ENCODE results near the gene FAM181A.

DNA sequence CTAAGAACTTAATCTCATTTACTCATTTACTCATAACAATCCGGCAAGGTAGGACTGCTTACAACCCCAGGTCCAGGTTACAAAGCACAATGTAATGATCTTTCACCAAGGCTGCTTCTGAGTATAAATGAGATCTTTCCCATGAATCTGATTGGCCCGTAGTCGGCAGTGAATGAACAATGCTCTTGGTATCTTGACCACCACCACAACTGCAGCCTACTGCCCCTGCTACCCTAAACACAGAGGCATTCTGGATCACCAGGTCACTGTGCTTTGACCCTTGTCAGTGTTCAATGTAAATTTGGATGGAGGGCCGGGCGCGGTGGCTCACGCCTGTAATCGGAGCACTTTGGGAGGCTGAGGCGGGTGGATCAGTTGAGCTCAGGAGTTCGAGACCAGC is 15.9 kb downstream of the FAM181A start:
- TF ChIP-seq POLR2A (IDR thresholded peaks at IDR 0.05): no peak
- TF ChIP-seq, protein P1, sequence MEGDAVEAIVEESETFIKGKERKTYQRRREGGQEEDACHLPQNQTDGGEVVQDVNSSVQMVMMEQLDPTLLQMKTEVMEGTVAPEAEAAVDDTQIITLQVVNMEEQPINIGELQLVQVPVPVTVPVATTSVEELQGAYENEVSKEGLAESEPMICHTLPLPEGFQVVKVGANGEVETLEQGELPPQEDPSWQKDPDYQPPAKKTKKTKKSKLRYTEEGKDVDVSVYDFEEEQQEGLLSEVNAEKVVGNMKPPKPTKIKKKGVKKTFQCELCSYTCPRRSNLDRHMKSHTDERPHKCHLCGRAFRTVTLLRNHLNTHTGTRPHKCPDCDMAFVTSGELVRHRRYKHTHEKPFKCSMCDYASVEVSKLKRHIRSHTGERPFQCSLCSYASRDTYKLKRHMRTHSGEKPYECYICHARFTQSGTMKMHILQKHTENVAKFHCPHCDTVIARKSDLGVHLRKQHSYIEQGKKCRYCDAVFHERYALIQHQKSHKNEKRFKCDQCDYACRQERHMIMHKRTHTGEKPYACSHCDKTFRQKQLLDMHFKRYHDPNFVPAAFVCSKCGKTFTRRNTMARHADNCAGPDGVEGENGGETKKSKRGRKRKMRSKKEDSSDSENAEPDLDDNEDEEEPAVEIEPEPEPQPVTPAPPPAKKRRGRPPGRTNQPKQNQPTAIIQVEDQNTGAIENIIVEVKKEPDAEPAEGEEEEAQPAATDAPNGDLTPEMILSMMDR (IDR thresholded peaks at IDR 0.05 in 8 of 11, conservative IDR thresholded peaks at IDR 0.05 in 3 of 11): no peak

Data from spleen (tissue), 7 donors.